Medulla oblongata (tissue), 1 donor: ENCODE data around the gene KRTAP4-1.
"Not testable (repeated sequence)": the region's sequence is repeated elsewhere in the genome, so short reads cannot be mapped to it uniquely, and the experiment has no call there.

ENCODE experiments used
- DNase-seq: peaks from one replicate; pipeline ENCODE4 v3.0.0-alpha.2; 2015; ENCODE audit errors: extremely low spot score

Gene KRTAP4-1

DNA sequence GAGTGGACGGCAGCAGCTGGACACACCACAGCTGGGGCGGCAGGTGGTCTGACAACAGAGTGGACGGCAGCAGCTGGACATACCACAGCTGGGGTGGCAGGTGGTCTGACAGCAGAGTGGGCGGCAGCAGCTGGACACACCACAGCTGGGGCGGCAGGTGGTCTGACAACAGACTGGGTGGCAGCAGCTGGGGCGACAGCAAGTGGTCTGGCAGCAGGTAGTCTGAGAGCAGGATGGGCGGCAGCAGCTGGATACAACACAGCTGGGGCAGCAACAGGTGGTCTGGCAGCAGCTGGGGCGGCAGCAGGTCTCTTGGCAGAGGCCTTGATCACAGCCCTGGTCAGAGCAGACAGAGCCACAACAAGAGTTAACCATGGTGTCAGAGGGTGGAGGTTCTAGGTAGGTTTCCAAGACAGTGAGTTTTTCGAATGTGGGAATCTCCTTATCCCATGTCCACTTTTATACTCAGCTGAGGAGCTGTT, at the start of gene KRTAP4-1:
Gene KRTAP4-1, minus strand, starts transcription at position 432 of the 482 bp plus-strand sequence. Its CDS starts 57 bp downstream, at position 375.
- DNase-seq: no peak

DNA sequence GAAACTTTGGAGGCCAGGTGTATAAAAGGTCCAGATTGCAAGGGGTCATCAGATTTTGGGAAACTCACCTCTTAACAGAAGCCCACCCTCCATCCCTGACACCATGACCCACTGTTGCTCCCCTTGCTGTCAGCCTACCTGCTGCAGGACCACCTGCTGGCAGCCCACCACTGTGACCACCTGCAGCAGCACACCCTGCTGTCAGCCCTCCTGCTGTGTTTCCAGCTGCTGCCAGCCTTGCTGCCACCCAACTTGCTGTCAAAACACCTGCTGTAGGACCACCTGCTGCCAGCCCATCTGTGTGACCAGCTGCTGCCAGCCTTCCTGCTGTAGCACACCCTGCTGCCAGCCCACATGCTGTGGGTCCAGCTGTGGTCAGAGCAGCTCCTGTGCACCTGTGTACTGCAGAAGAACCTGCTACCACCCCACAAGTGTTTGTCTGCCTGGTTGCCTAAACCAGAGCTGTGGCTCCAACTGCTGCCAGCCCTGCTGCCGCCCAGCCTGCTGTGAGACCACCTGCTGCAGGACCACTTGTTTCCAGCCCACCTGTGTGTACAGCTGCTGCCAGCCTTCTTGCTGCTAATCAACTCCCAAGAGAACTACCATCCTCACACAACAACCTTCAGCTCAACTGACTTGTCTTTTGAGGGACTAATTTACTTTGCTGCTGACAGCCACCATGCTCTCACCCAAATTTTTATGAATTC, 47.8 kb upstream of the KRTAP4-1 start, which contains the start of gene KRTAP9-3:
Gene KRTAP9-3, plus strand, starts transcription at position 51 of the 707 bp plus-strand sequence. Its CDS starts 53 bp downstream, at position 104.
- DNase-seq: not testable (repeated sequence)

DNA sequence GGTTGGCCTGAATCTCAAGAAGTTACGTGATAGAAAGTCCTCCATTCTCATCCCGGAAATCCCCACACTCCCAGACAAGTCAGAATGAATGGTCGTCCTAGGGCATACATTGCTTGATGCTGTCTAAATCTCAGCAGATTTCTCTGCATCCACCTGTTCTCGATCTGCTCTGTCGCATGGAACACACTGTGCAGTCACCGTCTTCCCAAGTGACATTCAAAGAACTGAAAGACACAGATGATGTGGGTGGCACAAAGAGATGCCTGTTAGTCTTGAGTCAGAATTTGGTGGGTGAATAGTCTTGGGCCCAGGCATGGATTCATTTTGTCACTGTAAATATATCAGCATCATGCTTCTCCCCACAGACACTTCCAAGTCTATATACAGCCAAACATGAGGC, 47.0 kb upstream of the KRTAP4-1 start:
- DNase-seq: no peak

DNA sequence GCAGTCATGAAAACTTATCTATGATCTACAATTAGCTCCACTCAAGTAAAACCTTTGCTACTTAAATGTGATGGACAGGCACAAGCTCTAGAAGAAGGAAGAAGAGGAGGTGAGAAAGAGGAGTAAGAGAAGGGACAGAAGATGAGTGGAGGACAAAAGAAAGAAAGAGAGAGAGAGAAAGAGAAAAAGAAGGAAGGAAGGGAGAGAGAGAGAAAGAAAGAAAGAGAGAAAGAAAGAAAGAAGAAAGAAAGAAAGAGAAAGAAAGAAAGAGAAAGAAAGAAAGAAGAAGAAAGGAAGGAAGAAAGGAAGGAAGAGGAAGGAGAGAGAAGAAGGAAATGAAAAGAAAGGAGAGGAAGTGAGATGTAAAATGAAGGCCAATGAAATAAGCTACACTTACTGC, 45.4 kb upstream of the KRTAP4-1 start:
- DNase-seq: no peak

DNA sequence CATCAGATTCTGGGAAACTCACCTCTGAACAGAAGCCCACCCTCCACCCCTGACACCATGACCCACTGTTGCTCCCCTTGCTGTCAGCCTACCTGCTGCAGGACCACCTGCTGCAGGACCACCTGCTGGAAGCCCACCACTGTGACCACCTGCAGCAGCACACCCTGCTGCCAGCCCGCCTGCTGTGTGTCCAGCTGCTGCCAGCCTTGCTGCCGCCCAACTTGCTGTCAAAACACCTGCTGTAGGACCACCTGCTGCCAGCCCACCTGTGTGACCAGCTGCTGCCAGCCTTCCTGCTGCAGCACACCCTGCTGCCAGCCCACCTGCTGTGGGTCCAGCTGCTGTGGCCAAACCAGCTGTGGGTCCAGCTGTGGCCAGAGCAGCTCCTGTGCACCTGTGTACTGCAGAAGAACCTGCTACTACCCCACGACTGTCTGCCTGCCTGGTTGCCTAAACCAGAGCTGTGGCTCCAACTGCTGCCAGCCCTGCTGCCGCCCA, 41.9 kb upstream of the KRTAP4-1 start, which contains the start of gene KRTAP9-2:
Gene KRTAP9-2, plus strand, starts transcription at position 51 of the 498 bp plus-strand sequence. Its CDS starts 7 bp downstream, at position 58.
- not testable (repeated sequence) for DNase-seq

DNA sequence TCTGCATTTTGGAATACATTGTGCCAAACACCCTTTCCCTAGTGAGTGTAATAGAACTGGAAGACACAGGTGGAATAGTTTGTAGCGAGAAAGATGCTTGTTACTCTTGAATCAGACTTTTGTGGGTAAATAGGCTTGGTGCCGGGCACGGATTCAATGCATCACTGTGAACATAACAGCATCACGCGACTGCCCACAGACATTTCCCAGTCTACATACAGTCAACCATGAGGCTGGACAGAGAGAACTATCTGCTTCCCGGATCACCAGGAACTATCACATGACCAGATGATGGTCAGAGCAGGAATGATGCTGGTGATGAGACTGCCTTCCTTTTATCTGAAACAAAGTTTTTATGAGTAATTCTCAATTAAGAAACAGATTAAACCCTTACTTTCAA, 41.3 kb upstream of the KRTAP4-1 start:
- DNase-seq: no peak

DNA sequence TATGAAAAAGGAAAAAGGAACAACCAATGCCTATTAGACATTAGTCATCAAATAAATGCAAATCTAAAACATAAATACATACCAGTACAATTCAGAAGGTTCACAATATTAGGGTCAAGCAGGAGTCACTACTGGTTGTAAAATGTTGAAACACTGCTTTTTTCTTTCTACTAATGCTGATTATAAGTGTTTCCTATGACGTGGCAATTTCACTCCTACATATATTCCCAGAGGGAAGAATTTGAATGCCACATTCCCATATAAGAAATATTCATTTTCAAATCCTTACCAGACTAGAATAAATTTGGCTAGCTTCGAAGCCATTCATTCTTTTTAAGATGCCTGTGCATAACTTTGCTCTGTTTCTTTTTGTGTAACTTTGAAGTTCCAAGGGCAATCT, 39.1 kb upstream of the KRTAP4-1 start:
- DNase-seq: no peak

DNA sequence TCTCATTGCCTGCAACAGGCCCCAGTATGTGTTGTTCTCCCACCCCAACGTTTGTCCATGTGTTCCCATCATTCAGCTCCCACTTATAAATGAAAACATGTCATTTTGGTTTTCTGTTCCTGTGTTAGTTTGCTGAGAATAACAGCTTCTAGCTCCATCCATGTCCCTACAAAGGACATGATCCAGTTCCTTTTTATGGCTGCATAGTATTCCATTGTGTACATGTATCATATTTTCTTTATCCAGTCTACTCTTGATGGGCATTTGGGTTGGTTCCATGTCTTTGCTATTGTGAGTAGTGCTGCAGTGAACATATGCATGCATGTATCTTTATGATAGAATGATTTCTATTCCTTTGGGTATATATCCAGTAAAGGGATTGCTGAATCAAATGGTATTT, 31.0 kb upstream of the KRTAP4-1 start:
- DNase-seq: no peak

DNA sequence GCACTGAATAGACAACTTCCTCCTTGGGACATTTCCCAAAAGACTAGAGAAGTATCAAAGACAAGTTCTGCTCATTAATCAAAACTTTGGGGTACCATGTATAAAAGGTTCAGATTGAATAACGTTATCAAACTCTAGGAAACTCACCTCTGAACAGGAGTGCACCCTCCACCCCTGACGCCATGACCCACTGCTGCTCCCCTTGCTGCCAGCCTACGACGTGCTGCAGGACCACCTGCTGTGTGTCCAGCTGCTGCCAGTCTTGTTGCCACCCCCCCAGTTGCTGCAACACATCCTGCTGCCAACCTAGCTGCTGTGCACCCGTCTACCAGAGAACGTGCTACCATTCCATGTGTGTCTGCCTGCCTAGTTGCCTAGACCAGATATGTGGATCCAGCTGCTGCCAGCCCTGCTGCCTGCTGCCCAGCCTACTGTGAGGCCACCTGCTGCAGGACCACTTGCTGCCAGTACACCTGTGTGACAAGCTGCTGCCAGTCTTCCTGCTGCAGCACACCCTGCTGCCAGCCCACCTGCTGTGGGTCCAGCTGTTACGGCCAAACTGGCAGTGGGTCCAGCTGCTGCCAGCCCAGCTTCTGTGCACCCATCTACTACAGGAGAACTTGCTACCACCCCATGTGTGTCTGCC, 27.9 kb upstream of the KRTAP4-1 start:
- DNase-seq: no peak

DNA sequence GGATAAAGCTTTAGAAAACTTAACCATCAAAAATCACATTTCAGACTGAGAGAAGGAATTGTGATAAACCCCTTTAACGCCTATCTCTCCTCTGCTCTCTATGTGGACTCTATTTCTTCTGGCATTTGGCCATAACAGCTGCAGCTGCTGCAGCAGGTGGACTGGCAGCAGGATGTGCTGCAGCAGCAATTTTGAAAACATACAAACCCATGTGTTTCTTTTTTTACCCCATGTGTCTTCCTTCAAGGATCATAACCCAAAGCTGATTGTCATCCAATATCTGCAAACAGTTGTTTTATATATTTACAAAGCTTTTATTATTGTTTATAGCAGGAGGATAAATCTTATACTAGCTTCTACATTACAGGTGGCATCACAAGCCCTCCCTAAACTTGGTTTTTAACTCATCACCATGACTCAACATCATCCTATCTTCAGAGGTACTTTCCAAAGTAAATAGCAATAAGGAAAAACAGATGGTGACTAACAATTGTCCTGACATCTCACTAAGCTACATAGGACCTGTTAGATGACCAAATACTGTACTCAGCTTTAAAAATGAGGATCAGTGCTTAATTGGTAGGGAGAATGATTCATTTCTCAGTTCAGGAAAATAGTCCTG, 27.2 kb upstream of the KRTAP4-1 start:
- DNase-seq: no peak

DNA sequence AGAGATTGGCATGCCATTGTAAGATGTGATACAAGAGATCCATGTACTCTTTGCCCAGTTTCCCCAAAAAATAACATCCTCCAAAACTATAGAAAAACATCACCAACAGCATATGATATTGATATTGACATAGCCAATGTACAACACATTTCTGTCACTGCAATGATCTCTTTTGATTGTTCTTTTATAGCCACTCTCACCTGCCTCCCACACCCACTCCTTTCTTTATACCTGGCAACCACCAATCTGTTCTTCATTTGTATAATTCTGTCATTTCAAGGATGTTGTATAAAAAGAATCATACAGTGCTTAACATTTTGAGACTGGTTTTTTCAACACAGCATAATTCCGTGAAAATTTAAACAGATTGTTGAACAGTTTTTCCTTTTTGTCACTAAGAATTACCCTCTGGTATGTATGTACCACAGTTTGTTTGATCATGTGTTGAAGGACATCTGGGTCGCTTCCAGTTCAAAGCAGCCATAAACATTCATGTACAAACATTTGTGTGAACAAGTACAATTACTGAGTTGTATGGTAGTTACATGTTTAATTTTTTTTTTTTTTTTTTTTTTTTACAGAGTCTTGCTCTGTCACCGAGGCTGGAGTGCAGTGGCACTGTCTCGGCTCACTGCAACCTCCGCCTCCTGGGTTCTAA, 14.8 kb upstream of the KRTAP4-1 start:
- no peak for DNase-seq

DNA sequence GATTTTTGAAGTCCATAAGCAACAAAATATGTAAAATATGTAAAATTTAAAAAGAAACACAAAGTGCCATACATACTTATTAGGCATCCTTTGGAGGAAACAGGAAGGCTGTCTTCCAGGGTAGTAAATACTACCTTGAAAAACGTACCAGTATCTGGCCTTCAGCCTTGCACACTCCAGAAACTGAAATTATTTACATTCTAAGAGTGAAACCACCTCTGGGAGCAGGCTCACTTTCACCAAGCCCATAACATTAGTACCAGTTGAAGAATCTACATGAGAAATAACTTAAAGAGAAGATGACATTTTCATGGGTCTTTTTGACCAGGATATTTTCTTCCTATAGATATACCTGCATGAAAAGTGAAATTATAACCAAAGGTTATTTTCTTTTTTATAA, 11.4 kb upstream of the KRTAP4-1 start:
- DNase-seq: no peak

DNA sequence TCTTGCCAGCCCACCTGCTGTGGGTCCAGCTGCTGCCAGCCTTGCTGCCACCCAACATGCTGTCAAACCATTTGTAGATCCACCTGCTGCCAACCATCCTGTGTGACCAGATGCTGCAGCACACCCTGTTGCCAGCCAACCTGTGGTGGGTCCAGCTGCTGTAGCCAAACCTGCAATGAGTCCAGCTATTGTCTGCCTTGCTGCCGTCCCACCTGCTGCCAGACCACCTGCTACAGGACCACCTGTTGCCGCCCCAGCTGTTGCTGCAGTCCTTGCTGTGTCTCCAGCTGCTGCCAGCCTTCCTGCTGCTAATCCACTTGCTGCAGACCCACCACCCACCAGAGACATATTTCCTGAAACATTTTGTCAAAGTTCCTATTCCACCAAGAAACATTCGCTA, 5.6 kb upstream of the KRTAP4-1 start:
- no peak for DNase-seq

DNA sequence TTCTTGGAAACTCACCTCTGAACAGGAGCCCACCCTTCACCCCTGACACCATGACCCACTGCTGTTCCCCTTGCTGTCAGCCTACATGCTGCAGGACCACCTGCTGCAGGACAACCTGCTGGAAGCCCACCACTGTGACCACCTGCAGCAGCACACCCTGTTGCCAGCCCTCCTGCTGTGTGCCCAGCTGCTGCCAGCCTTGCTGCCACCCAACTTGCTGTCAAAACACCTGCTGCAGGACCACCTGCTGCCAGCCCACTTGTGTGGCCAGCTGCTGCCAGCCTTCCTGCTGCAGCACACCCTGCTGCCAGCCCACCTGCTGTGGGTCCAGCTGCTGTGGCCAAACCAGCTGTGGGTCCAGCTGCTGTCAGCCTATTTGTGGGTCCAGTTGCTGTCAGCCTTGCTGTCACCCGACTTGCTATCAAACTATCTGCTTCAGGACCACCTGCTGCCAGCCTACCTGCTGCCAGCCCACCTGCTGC, 5.2 kb upstream of the KRTAP4-1 start, which contains the start of gene KRTAP9-1:
Gene KRTAP9-1, plus strand, starts transcription at position 51 of the 482 bp plus-strand sequence. Its CDS starts 0 bp downstream, at position 51.
- not testable (repeated sequence) for DNase-seq

DNA sequence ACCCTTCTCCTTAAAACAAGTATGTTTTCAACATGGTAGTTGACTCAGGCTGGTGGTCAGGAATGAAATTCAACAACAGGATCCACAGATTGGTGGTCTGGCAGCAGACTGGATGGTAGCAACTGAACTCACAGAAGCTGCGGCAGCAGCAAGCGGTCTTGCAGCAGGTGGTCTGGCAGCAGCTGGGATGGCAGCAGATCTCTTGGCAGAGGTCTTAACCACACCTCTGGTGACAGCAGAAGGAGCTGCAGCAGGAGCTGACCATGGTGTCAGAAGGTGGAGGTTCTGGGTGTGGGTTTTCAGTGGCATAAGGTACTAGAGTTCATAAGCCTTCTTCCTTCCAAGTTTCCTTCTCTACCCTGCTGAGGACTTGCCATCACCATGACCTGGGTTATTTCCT, 2.2 kb upstream of the KRTAP4-1 start:
- no peak for DNase-seq

DNA sequence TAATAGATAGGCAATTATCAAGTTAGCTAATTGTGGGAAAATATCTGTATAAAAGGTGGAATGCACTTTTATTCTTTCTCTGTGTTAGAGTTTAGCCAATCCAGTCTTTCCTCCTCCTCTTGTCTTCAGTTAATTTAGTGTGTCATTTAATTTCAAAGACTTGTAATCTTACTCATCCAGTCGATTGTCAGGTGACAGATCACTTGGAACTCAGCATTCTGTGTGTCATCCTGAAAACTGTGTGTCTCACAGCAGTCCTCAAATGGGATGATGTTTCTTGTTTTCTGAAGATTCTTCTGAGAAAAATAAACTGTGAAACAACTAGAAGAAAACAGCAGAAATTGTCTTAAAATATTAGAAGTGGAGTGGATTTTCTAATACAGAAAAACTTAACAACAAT, 290 bp upstream of the KRTAP4-1 start:
- no peak for DNase-seq

DNA sequence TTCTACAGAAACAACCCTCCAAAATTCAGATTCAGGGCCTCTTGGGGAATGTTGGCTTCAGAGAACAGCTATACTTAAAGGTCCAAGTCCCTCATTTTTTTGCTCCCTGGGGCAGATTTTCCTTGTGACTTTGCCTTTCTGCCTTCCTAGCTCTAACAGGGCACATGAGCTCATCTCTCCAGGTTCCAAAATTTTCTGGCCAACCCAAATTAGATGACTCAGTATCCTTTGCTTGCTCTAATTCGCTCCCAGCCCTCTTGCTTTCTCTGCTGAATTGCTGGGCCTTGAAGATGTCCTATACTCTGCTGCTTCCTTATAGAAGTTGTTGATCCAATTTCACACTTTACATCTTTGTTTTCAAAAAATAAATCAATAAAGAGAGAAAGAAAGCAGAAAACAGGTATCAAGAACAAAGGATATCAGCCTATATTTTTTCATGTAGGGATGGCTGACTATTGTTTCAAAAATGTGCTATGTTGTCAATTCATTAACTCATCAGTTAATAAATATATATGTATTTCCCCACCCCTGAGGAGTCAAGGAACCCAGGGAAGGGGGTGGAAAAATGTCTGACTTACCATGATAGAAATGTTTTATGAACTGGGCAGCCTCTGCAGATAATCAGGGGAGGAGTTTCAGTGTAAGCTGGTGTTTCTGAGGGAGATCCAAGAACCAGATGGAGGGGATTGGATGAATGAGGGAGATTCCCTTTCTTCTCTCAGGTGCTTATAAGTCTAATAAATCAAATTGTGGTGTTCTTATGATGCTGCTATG, 5.7 kb downstream of the KRTAP4-1 start:
- no peak for DNase-seq

DNA sequence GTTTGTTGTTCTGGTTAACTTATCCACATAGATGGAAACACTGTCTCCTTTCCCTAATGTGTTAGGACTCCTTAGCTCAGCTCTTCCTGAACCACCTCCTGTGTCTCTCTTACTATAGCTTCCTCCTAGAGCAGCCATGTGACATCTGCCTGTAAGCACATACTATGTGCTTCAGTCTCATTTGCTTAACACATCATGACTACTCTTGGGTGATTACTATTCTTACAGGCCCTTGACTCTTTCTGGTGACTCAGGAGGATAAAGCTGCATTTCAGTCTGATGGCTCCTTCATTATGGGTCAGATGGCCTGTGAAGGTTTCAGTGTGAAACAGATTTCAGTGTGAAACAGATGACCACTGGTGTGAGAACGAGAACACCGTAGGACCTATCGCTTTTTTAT, 6.4 kb downstream of the KRTAP4-1 start:
- DNase-seq: peak; percentile 21

DNA sequence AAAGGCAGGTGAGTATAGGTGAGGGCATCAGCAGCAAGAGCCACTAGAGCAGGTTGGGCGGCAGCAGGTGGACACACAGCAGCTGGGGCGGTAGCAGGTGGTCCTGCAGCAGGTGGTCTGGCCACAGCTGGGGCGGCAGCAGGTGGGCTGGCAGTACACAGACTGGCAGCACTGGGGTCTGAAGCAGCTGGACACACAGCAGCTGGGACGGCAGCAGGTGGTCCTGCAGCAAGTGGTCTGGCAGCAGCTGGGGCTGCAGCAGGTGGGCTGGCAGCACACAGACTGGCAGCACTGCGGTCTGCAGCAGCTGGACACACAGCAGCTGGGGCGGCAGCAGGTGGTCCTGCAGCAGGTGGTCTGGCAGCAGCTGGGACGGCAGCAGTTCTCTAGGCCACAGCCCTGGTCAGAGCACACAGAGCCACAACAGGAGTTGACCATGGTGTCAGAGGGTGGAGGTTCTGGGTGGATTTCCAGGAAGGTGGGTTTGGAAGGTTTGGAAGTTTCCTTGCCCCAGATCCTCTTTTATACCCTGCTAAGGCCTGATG, 6.9 kb downstream of the KRTAP4-1 start, which contains the start of gene KRTAP4-2:
Gene KRTAP4-2, minus strand, starts transcription at position 495 of the 545 bp plus-strand sequence. Its CDS starts 57 bp downstream, at position 438.
- DNase-seq: no peak

DNA sequence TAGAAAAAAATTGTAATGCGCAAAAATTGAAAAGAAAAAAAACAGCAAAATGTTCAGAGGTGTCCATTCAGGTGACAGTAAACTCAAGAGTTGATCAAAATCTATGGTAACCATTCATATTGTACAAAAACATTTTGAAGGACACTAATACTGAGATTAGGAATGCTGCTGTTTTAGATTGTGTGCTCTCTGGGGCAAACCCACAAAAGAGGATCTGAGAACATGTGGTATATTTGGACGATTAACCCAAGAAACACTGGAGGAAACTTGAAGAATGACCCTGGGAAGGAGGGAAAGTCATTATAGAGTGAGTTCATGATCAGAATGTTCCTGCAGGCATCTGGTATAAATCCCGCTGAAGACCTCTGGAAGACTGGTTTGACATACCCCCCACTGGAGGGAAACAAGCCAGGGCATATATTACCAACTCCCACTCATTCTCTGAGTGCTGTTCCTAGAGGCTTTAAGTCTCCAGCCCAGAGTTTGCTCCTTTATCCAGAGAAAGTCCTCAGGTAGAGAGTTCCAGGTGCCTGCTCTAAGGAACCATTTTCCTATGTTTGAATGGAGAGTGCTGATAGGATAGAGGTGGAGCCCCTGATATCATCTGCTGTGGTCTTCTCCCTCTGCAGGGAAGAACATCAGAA, 7.8 kb downstream of the KRTAP4-1 start:
- peak; percentile 12 for DNase-seq
